T-helper 22 cell (primary cell): Measurements from ENCODE around the gene IBTK.
"Not testable (repeated sequence)": the region's sequence is repeated elsewhere in the genome, so short reads cannot be mapped to it uniquely, and the experiment has no call there.

ENCODE experiments used
- DNase-seq: peaks from one replicate; pipeline ENCODE4 v3.0.0-alpha.2; 2020; ENCODE audit warnings: low read depth

The IBTK gene

GRCh38 chr6:82178077-82178758 lies 69.3 kb downstream of the IBTK start:
- DNase-seq, result no peak

GRCh38 chr6:82176616-82177015 lies 70.9 kb downstream of the IBTK start:
- DNase-seq, result no peak

GRCh38 chr6:82172594-82172993 lies 75.0 kb downstream of the IBTK start:
- no peak for DNase-seq

- DNase-seq, result no peak
Measured at GRCh38 chr6:82169138-82169876, 78.2 kb downstream of the IBTK start.

- no peak for DNase-seq
Measured at GRCh38 chr6:82166493-82166892, 81.1 kb downstream of the IBTK start.

GRCh38 chr6:82160255-82160990 lies 87.1 kb downstream of the IBTK start:
- DNase-seq, result no peak

GRCh38 chr6:82152786-82153185 lies 94.8 kb downstream of the IBTK start:
- not testable (repeated sequence) for DNase-seq

- not testable (repeated sequence) for DNase-seq
Measured at GRCh38 chr6:82151147-82151546, 96.4 kb downstream of the IBTK start.

GRCh38 chr6:82145926-82146452 lies 101.6 kb downstream of the IBTK start:
- DNase-seq, result no peak

- no peak for DNase-seq
Measured at GRCh38 chr6:82144852-82145340, 102.6 kb downstream of the IBTK start.

GRCh38 chr6:82144007-82144851 lies 103.3 kb downstream of the IBTK start:
- DNase-seq, result no peak

- no peak for DNase-seq
Measured at GRCh38 chr6:82143041-82143481, 104.5 kb downstream of the IBTK start.

GRCh38 chr6:82142524-82142923 lies 105.0 kb downstream of the IBTK start:
- DNase-seq, result no peak

GRCh38 chr6:82138075-82138791 lies 109.3 kb downstream of the IBTK start:
- DNase-seq, result no peak

- no peak for DNase-seq
Measured at GRCh38 chr6:82131441-82131840, 116.1 kb downstream of the IBTK start.

- DNase-seq, result no peak
Measured at GRCh38 chr6:82129797-82130196, 117.7 kb downstream of the IBTK start.

GRCh38 chr6:82128973-82129372 lies 118.6 kb downstream of the IBTK start:
- DNase-seq, result not testable (repeated sequence)

- DNase-seq, result no peak
Measured at GRCh38 chr6:82123632-82124031, 123.9 kb downstream of the IBTK start.
